Muscle of arm (tissue), 12 donors: ENCODE measurements around the gene BARHL2. TPM values are rescaled to one million over a fixed set of nuclear protein-coding genes. Genes with fewer than 3 reads are reported as not detected.

Source experiments
- DNase-seq: peaks from one replicate; pipeline ENCODE4 v3.0.0-alpha.2; 2013
- polyA plus RNA-seq, 12 donors: library from polyadenylated mRNA; unstranded; fragments of 120-200 nt; gene quantifications; one replicate each; pipeline ENCODE4 v1.2.1, GENCODE V29; 2013; ENCODE audit not compliant: insufficient read length in 12 of 12

BARHL2 gene
- polyA plus RNA-seq, 12 donors = not detected

DNA sequence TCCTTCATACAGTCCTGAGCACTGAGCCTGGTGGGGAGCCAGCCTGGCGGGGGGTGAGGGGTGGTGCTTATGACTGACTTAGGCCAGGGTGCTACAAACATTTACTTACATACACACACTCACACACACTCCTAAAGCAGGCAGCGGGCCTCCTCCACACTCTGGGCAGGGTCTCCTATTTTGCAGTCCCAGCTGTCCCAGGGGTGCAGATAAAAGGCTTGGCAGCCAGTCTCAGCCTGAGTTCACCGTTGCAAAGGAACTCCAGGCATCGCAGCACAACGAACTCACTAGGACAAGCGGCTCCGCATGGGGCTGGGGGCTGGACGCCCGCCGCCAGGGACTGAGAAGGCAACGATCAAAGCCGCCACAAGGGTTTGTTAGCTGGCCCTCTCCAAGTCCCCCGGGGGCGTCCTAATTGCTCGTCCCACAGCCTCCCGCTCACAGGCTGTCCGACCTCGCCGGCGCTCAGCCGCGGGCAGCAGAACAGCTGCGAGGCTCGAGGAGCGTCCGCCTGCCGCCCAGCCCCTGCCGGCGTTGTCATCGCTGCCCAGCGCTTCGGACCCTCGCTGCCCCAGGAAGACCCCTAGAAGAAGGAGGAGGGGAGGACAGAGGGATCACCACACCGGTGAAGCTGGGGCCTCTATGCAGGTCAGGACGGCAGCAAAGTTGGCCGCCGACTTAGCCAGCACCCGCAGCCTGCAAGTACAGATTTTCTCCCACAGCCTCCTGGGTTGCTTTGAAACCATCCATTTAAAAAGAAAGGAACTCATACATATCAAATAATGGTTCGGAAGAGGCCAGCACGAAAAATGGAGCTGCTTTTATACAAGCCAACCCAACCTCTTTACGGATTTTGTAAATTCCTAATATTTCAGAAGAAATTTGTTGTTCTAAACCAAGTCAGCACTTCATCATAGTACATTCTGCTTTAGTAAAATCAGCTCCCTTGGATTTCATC is 6.2 kb downstream of the BARHL2 start:
- DNase-seq = no peak

DNA sequence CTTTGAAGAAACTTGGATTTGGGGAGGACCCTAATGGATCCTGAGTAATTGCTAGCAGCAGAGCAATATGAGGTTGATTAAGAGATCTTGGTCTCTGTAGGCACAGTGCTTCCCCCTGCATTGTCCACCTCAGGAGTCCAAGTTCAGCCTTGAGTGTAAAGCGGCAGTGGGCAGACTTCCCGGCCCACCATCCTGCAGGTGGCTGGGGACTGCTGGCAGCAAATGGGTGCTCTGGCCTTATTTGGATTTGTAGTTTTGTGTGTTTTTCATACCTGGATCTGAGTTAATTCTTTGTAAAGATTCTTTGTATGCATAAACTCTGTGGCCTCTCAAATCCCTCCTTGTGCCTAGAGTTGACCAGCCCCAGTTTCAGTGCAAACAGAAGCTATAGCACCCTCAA is 7.6 kb downstream of the BARHL2 start:
- DNase-seq = no peak

DNA sequence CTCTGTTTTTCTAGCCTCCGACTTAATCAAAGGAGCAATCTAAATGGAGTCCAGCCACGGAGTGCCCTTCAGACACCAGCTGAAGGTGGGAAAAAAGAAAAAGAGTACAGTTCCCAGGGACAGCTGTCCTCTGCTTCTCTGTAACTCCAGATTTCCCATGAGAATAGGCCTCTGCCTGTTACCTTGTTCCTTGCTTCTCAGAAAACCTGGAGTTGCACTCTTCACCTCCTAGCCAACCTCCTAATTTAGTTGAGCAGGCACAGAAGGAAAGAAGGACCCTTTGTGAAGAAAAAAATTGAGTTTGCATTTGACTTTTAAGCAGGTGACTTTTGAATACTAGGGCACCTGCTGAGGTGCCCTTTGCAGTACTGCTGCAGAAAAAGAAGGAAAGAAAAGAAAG is 8.3 kb downstream of the BARHL2 start:
- no peak for DNase-seq

DNA sequence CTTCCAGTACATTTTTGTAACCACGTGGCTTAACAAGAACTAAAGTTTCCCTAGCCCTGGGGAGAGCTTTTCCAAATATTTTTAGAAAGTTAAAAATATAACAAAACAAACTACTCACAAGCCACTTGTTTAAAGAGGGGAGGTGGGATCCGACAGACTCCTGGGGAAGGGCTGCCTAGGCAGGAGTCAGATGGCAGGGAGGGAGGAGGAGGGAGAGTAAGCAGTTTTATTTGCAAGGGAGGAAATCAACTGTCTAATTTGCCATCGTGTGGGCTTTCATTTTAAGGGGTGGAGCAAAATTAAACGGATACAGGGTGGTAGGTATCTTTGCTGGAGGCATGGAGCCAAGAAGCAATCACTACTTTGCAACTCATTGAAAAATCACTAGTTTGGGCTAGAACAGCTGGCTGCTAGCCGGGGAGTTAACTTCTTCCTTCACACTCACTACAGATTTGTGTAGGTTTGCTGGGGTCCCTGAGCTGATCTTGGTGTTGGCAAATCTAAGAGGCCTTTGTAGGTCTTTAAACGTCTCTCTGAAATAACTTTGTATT is 8.8 kb downstream of the BARHL2 start:
- no peak for DNase-seq

DNA sequence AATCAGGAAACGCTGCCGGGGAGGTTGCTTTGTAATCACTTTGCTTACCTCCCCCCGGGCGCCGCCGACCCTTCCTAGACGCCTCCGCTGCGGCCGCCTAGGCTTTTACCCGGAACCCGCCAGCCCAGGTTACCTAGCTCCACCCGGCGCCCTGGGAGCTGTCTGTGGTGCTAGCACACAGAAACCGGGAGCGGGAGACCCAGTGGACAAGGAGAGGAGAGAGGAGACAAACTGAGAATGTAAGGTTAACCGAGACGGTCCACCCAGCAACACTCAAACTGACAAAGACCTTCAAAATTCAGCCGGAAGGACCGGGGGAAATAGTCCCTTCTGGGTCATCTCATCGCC is 9.8 kb downstream of the BARHL2 start:
- no peak for DNase-seq

DNA sequence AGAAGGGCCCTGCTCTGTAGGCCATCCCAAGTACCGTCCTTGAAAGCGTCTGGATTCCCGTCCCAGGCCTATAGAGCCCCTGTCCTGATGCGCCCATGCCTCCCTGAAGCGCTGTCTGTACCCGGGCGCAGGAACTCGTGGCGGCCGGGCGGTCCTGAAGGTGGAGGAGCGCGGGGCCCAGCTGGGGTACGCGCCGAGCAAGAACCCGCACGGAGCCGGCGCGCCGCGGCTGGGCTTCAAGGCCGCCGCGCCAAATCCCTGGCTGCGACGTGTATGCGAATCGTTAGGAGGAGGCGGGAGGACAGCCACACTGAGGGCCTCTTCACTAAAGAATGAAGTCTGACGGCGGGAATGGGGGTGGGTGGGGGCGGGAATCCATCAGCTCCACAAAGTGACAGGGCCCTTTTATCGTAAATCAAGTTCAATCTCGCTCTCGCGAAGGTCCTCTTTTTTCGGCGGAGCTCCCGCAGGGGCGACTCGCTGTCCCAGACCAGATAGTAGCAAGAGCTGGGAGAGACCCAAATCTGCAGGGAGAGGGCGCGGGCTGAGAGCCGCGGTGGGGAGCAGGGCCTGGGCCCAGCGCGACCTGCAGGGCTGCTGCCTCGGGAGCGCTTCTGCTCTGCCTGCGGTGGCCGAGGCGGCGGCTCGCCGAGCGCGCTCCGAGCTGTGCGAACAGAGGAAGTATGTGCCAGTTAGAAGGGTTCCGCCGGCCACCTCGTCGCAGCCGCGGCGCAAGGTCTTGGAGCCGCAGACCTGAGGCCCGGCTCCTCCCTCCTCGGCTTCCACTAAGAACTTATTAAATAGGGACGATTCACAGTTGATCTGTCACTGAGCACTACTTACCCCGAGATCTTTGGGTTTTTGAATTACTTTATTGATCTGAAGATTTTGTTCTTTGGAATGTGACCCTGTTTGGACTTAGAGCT is 10.4 kb downstream of the BARHL2 start:
- no peak for DNase-seq

DNA sequence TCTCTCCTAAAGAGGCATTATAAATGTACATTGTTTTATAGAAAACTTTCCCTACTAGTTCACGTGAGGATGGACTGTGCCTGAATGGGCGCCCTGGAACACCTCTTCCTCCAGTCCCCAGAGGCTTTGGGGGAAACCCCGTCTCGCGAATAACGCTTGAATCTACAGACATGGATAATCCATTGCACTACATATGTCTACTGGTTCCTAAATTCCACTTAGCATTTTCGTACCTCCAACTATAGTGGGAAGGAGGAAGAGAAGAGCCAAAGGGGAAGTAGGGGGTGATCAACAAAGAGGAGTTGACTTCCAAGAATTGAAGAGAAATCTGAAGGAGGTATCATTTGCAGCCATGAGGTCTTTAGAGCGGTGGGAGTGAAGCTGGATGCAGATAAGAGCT is 11.1 kb downstream of the BARHL2 start:
- no peak for DNase-seq

DNA sequence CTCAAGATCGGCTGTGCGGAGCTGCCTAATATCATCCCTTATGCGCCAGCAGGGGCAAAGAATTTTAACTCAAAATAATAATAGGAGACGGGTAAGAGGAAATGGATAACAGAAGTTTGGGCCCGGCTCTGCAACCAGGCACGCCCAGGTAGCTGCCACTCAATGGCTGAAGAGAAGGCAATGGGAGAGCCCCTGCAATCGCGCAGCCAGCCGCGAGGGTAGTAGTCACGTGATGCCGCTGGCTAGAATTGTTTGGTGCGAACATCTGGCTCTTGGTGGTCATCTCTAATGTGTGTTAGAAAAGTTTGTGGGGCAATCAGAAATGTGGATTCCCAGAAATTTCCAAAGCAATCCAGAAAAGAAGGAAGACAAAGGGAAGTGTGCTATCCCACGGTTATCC is 12.3 kb downstream of the BARHL2 start:
- DNase-seq = no peak

DNA sequence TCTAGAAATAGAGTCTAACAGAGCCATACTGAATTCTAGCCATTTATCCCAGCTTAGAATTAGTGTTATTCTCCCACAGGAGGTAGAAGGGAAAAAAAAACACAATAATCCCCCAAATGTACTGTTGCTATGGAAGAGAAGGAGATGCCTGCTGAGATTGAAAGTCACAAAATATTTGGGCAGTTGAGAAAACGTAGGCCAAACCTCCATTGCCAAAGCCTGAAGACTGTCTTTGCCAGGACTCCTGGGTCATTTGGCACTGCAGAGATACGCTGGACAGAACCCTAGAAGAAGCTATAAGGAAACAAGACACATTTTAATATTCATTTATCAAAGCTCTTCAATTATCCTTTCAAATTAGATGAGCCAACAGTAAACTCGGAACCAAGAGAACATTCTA is 22.3 kb downstream of the BARHL2 start:
- DNase-seq = no peak

DNA sequence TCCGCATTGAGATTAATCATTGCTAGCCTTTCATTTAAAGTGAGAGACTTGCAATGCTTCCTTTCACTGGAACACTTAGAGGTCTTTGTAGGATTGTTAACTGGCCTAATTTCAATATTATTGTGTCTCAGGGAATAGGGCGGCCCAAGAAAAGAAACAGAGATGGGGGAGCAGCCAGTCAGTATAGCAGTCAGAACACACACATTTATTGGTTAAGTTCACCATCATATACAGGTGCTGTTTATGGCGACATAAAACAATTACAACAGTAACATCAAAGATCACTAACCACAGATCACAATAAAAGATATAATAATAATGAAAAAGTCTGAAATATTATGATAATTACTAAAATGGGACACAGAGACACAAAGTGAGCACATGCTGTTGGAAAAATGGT is 29.4 kb downstream of the BARHL2 start:
- no peak for DNase-seq

DNA sequence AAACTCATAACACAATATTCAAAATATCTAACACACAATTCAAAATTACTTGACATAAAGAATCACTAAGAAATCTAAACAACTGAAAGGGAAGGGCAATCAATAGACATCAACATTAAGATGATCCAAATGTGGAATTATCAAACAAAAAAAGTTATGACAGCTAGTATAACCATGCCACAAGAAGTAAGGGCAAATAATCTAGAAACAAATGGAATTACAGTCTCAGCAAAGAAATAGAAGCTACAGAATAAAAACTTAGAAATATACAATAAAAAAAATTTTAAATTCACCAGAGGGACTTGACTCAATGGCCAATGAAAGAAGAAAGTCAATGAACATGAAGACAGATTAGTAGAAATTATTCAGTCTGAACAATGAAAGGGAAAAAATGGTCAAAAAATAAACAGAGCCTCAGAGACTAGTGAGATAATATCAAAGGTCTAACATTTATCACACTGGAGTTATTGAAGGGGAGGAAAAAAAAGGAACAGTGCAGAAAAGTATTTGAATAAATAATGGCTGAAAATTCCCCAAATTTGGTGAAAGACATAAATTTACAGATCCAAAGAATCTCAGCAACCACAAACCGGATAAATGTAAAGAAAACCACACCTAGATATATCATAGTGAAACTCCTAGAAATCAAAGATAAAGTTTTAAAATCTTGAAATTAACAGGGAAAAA is 41.8 kb downstream of the BARHL2 start:
- no peak for DNase-seq

DNA sequence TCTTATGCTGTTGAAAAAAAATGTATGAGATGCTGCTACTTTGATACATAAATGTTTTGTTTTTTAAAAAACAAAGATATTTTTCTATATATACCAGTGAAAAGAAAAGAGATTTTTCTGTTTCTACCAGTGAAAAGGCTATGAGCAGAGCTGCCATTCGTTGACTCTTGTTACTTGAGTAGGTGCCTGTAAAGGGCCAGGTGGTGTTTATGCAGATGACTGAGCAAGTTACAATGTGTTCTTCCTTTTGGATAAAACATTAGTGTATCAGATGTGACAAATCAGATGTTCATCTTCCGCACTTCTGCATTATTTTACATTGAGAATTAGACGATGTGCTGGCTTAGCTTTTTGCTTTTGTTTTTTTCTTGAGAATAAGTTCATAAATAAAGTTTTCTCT is 45.4 kb downstream of the BARHL2 start:
- DNase-seq = no peak

DNA sequence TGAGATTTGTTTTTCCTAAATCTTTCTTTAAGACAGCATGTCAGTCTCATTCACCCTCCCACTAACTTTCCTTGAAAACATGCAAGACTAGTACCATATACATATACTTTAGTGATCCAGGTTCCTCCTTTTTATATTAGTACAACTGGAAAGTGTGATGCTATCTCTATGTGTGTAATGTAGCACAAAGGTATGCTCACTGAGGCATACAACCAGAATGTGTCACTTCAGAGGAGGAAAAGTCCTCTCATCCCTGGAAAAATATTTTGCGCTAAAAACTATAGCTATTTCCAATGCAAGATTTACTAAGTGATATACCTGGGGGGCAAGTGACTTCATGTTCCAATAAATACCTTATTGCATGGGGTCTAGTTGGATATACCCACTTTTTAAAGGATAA is 45.9 kb downstream of the BARHL2 start:
- DNase-seq = no peak
